Liver (tissue), 3 donors: Measurements from ENCODE around the gene RABAC1.

ENCODE experiments used
- ATF3 ChIP-seq: IDR thresholded peaks from 2 replicates; pipeline ENCODE4 v1.6.1; 2016; ENCODE audit warnings: antibody characterized with exemption
- JUND ChIP-seq, 2 donors: IDR thresholded peaks; 2 replicates each; pipeline ENCODE4 v1.6.1; 2016; ENCODE audit warnings: antibody characterized with exemption in 2 of 2
- MAX ChIP-seq: IDR thresholded peaks from 2 replicates; pipeline ENCODE4 v1.6.1; 2016; ENCODE audit warnings: antibody characterized with exemption
- NR2F2 ChIP-seq: IDR thresholded peaks from 2 replicates; pipeline ENCODE4 v1.6.1; 2016; ENCODE audit warnings: antibody characterized with exemption
- RAD21 ChIP-seq, 2 donors: IDR thresholded peaks; 2 replicates each; pipeline ENCODE4 v1.6.1; 2016; ENCODE audit warnings: antibody characterized with exemption in 2 of 2, mild to moderate bottlenecking in 2 of 2
- RXRA ChIP-seq, 2 donors: IDR thresholded peaks; 2 replicates each; pipeline ENCODE4 v1.6.1; 2017 to 2018; ENCODE audit warnings: antibody characterized with exemption in 2 of 2, mild to moderate bottlenecking in 1 of 2
- TAF1 ChIP-seq: conservative IDR thresholded peaks from 2 replicates; pipeline ENCODE4 v1.6.1; 2016; ENCODE audit warnings: antibody characterized with exemption, mild to moderate bottlenecking
- YY1 ChIP-seq: IDR thresholded peaks from 2 replicates; pipeline ENCODE4 v1.6.1; 2016; ENCODE audit warnings: antibody characterized with exemption, mild to moderate bottlenecking
- TF ChIP-seq, protein P1 (sequence below): IDR thresholded peaks from 2 replicates; pipeline ENCODE4 v1.6.1; 2016; ENCODE audit warnings: antibody characterized with exemption, mild to moderate bottlenecking
- TF ChIP-seq, protein P2 (sequence below): fragments of 150-350 bp; IDR thresholded peaks from 2 replicates; pipeline ENCODE4 v1.5.1; 2017; ENCODE audit warnings: improper control_type of control experiment, low read depth, low read length; ENCODE audit not compliant: missing input control
- donor health status: healthy.
- donor health status: healthy.

- TF ChIP-seq, protein P1, sequence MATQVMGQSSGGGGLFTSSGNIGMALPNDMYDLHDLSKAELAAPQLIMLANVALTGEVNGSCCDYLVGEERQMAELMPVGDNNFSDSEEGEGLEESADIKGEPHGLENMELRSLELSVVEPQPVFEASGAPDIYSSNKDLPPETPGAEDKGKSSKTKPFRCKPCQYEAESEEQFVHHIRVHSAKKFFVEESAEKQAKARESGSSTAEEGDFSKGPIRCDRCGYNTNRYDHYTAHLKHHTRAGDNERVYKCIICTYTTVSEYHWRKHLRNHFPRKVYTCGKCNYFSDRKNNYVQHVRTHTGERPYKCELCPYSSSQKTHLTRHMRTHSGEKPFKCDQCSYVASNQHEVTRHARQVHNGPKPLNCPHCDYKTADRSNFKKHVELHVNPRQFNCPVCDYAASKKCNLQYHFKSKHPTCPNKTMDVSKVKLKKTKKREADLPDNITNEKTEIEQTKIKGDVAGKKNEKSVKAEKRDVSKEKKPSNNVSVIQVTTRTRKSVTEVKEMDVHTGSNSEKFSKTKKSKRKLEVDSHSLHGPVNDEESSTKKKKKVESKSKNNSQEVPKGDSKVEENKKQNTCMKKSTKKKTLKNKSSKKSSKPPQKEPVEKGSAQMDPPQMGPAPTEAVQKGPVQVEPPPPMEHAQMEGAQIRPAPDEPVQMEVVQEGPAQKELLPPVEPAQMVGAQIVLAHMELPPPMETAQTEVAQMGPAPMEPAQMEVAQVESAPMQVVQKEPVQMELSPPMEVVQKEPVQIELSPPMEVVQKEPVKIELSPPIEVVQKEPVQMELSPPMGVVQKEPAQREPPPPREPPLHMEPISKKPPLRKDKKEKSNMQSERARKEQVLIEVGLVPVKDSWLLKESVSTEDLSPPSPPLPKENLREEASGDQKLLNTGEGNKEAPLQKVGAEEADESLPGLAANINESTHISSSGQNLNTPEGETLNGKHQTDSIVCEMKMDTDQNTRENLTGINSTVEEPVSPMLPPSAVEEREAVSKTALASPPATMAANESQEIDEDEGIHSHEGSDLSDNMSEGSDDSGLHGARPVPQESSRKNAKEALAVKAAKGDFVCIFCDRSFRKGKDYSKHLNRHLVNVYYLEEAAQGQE, result no peak
- TF ChIP-seq TAF1 (no peak), YY1 (no peak), JUND (IDR thresholded peaks at IDR 0.05) (no peak), ATF3 (no peak), RAD21 (IDR thresholded peaks at IDR 0.05) (no peak), NR2F2 (no peak), MAX (no peak), RXRA (IDR thresholded peaks at IDR 0.05) (no peak)
- TF ChIP-seq, protein P2, sequence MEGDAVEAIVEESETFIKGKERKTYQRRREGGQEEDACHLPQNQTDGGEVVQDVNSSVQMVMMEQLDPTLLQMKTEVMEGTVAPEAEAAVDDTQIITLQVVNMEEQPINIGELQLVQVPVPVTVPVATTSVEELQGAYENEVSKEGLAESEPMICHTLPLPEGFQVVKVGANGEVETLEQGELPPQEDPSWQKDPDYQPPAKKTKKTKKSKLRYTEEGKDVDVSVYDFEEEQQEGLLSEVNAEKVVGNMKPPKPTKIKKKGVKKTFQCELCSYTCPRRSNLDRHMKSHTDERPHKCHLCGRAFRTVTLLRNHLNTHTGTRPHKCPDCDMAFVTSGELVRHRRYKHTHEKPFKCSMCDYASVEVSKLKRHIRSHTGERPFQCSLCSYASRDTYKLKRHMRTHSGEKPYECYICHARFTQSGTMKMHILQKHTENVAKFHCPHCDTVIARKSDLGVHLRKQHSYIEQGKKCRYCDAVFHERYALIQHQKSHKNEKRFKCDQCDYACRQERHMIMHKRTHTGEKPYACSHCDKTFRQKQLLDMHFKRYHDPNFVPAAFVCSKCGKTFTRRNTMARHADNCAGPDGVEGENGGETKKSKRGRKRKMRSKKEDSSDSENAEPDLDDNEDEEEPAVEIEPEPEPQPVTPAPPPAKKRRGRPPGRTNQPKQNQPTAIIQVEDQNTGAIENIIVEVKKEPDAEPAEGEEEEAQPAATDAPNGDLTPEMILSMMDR, result no peak
These were observed 43.2 kb downstream of the RABAC1 start for GRCh38 chr19:41915776-41916414.
